ENCODE results near the gene TMEM42.

Gene TMEM42

DNA sequence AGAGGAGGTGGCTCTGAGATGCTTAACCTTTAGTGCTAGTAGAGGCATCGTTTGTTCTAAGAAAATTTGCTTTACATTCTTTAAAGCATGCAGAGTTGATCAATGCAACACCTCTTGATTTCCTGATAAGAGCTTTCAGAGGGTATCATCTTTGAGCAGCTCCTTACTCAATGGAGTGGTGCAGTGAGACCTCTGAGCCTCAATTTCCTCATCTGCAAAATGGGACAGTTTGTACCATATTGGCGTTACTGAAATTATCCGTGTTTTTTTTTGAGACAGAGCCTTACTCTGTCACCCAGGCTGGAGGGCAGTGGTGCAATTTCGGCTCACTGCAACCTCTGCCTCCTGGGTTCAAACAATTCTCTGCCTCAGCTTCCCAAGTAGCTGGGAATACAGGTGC, 1.6 kb upstream of the TMEM42 start:
- no peaks in the 10 kb centered on the region for H3K9me3 Mint-ChIP-seq (ENCODE audit: low read depth)
- peaks cover 31% of the 10 kb centered on the region for H3K4me1 Mint-ChIP-seq (ENCODE audit: low read depth)
- H3K36me3 Mint-ChIP-seq: peaks cover 3% of the 10 kb centered on the region
- peak overlapping the region; percentile 27 for H3K4me3 Mint-ChIP-seq
- no peak overlapping the region for H3K27ac Mint-ChIP-seq
- H3K27me3 Mint-ChIP-seq: no peaks in the 10 kb centered on the region

DNA sequence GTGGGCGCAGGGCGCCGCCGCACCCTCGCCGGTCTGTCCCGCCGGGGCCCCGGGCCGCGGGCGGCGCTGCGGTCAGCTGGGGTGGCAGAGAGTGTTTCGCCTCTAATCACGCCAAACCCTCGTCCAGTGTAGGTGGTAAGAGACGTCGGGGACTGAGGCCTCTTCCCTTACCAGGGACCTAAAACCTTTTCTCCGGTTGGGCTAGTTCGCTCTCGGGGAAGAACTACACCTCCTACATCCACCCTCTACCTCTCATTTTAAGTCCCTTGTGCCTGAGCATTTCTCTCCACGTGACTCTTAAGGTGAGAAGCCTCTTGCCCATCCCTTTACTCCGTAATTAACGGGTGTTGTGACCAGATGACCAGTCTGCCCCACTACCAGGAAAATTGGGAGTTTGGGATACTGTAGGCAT, 520 bp downstream of the TMEM42 start:
- Mint-ChIP-seq H3K36me3 (peaks cover 3% of the 10 kb centered on the region), H3K27me3 (no peaks in the 10 kb centered on the region), H3K4me1 (ENCODE audit: low read depth) (peaks cover 50% of the 10 kb centered on the region), H3K4me3 (peak overlapping the region; percentile 88), H3K9me3 (ENCODE audit: low read depth) (no peaks in the 10 kb centered on the region), H3K27ac (peak overlapping the region; percentile 91)

DNA sequence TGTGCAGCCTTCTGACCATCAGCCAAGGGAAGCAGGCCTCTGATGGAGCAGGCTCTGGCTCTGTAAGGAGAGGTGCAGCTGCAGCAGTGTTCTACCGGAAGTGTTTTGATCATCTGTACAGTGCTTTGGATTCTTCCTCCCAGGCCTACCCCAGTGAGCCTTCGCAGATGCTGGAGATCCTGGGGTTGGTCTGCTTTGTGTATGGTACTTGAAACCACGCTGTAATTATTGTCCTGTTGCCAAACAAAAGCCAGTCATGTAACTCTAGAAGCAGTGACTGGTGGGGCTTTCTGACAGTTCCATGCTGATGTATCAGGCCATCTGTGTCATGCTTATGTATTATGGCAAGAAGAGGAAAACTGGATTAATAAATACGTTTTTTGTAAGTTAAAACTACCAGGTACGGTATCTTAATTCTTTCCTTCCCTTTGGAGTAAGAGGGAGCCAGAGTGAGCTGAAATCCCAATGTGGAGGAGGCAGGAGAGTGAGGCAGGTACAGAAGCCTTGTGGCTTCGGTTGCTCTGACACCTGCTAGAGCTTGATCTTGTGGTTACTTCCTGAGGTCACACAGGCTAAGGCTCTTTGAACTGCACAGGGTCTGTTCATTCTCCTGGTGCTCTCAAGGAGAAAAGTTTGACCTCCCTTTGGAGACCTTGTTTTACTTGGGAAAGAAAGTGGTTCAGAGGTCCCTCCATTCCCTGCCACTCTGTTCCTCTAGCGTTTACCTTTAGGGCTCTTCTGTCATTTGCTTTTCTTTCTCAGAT, 3.7 kb downstream of the TMEM42 start:
- Mint-ChIP-seq H3K27me3 (no peaks in the 10 kb centered on the region), H3K4me3 (peak overlapping the region; percentile 72), H3K27ac (peak overlapping the region; percentile 84), H3K4me1 (ENCODE audit: low read depth) (peaks cover 52% of the 10 kb centered on the region), H3K9me3 (ENCODE audit: low read depth) (no peaks in the 10 kb centered on the region), H3K36me3 (peaks cover 3% of the 10 kb centered on the region)

DNA sequence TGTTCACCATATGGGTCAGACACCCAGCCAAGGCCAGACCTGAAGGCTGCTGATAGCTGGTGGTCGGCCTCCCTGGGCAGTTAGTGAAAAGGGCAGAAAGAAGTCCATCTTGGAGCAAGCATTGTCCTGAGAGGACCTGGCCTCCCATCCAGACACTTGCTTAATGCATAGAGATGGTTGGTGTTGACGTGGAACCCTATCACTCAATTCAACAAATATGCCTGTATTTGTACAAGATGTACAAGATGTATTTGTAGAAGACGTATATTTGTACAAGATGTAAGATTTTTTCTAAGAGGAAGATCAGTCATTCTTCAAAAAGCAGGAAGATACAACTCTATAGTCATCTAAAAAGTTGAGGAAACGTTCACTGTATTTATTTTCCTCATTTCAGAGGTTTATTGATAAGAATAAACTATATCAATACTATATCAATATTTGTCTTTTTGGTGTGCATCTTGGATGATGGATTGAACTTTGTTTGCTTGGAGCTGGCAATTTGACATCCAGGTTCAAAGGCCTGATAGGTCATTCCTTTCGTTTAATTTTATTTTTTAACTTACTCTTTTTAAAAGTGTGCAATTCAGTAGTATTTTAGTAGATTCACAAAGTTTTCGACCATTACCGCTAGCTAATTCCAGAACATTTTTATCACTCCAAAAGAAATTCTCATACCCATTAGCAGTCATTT, 5.9 kb downstream of the TMEM42 start:
- Mint-ChIP-seq H3K27me3 (no peaks in the 10 kb centered on the region), H3K4me1 (ENCODE audit: low read depth) (peaks cover 45% of the 10 kb centered on the region), H3K9me3 (ENCODE audit: low read depth) (no peaks in the 10 kb centered on the region), H3K27ac (peak overlapping the region; percentile 41), H3K4me3 (no peak overlapping the region), H3K36me3 (peaks cover 3% of the 10 kb centered on the region)

DNA sequence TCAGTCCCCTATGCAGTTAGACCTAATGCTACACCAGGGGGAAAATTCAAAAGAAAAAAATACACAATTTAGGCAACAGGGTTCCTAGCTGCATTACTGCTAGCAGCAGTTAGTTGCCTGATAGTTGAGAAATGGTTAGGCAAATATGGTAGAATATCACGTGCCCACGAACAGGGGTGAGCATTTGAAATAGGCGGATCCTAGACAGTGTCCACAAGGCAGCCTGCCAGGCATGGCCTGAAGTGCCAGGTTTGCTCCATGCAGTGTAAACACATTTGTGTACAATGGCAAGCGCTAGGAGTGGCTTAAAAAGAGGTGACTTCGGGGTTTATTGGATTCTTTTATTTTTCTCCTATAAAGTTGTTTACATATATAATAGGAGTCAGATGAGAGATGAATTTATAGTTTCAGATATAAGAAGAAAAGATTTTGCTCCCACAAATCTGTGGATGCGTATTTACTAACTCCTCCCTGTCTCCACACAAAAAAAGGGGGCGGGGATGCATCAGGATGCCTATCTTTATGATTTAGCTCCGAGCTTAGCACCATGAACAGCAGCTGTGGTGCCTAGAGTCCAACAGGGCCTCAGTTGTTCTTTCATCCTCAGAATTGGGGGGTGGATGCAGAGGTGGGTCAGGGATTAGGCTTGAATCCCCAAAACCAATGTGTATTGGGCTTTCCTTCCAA, 8.8 kb downstream of the TMEM42 start:
- H3K4me3 Mint-ChIP-seq: no peak overlapping the region
- H3K9me3 Mint-ChIP-seq (ENCODE audit: low read depth): no peaks in the 10 kb centered on the region
- no peaks in the 10 kb centered on the region for H3K27me3 Mint-ChIP-seq
- H3K36me3 Mint-ChIP-seq: no peaks in the 10 kb centered on the region
- H3K4me1 Mint-ChIP-seq (ENCODE audit: low read depth): peaks cover 17% of the 10 kb centered on the region
- no peak overlapping the region for H3K27ac Mint-ChIP-seq

DNA sequence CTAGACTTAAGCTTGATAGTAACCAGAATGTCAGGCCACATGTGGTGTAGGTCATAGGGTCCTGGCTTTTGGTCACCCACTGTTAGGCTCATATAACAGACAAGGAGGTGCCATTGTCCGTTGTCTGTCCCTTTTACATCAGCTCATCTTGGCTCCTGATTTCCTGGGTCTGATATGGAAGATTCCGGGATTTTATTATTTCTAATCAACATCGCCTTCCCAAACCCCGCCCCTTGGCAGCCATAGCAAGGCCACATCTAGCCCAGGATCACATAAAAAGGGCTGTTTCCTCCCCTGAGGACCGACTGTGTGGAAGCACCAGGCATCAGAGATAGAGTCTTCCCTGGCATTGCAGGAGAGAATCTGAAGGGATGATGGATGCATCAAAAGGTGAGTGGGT, 12.6 kb downstream of the TMEM42 start, which contains the start of gene TGM4:
Gene TGM4 (plus strand): TSS at position 301 of the 400 bp plus-strand sequence. CDS start 71 bp downstream, at position 372.
- no peaks in the 10 kb centered on the region for H3K36me3 Mint-ChIP-seq
- no peak within 1 kb of the TSS for H3K27ac Mint-ChIP-seq
- H3K9me3 Mint-ChIP-seq (ENCODE audit: low read depth): no peaks in the 10 kb centered on the region
- peaks cover 2% of the 10 kb centered on the region for H3K27me3 Mint-ChIP-seq
- H3K4me3 Mint-ChIP-seq: no peak within 1 kb of the TSS
- no peaks in the 10 kb centered on the region for H3K4me1 Mint-ChIP-seq (ENCODE audit: low read depth)

DNA sequence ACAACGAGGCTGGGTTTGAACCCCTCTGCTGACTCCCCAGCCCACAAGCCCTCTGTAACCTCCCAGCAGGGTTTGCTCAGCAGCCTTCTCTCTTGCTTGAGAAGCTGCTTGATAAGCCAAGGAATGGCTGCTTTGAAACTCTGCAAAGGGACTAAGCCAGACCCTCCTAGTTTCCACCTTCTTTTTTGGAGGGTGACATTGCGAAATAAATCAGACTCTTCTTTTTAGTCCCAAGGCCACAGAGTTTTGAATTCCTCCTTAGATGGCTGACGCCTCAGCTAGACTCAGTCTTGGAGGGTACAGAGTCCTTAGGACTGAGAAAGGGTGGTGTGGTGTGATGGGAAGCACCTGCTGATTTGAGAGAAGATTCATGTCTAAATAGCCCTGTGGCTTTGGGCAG, 13.9 kb downstream of the TMEM42 start:
- Mint-ChIP-seq H3K4me3 (no peak overlapping the region), H3K27me3 (peaks cover 2% of the 10 kb centered on the region), H3K27ac (no peak overlapping the region)

DNA sequence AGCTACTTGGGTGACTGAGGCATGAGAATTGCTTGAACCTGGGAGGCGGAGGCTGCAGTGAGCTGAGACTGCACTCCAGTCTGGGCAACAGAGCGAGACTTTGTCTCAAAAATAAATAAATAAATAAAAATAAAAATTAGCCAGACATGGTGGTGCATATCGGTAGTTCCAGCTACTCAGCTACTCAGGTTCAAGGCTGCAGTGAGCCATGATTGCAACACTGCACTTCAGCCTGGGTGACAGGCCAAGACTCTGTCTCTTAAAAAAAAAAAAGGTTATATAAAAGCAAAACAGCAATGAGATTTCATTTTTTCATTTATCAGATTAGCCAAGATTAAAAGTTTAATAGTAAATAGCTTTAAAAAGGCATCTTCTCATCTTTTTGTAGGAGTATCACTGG, 15.6 kb downstream of the TMEM42 start:
- Mint-ChIP-seq H3K36me3 (no peaks in the 10 kb centered on the region), H3K27me3 (peaks cover 2% of the 10 kb centered on the region), H3K4me3 (no peak overlapping the region), H3K4me1 (ENCODE audit: low read depth) (no peaks in the 10 kb centered on the region), H3K9me3 (ENCODE audit: low read depth) (no peaks in the 10 kb centered on the region), H3K27ac (no peak overlapping the region)

More for the DNA sequence above, 13.9 kb downstream of the TMEM42 start:
- Mint-ChIP-seq H3K4me1 (ENCODE audit: low read depth) (no peaks in the 10 kb centered on the region), H3K36me3 (no peaks in the 10 kb centered on the region), H3K9me3 (ENCODE audit: low read depth) (no peaks in the 10 kb centered on the region)

DNA sequence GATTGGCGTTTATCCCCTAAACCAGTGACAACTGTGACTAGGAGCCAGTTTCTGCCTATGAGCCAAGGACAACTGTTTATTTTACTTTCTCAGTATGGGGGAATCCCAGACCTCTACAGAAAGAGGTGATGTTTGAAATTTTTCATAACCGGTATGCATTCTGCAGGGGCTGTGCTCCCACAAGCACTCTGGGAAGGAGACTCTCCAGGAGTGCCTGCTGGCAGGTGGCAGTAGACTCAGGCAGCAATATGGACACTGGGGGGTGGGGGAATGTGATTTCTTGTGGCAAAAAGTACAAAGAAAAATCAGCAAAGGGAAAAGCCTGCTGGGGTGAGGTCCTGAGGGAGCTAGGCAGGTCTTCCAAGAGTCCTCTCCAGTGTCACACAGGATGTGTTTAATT, 18.6 kb downstream of the TMEM42 start:
- Mint-ChIP-seq H3K27ac (no peak overlapping the region), H3K36me3 (no peaks in the 10 kb centered on the region)

DNA sequence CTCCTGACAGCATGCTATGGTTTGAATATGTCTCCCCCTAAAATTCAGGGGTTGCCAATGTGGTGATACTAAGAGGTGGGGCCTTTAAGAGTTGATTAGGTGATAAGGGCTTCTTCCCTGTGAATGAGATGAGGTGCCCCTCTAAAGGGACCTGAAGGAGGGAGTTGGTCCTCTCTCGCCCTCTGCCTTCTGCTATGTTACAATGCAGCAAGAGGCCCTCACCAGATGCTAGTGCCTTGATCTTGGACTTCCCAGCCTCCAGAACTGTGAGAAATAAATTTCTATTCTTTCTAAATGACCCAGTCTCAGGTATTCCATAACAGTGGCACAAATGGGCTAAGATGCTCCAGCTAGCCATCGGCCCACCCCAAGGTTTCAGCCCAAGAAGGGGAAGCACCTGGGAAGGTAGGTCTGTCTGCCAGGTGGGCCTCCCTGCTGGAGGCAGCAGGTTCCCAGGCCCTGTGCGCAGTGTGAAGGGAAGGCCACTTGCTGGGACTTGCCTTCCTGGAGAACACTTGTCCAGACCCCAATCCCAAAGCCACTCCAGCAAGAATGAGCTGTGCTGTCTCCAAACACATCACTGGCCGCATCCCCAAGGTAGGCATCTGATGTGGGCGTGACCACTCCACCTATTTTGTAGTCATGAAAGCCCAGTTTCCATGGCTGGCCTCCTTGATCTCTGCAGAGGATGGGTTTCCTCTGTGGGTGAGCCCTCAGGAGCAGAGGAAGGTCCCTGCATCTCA, 21.7 kb downstream of the TMEM42 start:
- H3K4me3 Mint-ChIP-seq: no peak overlapping the region
- peaks cover 9% of the 10 kb centered on the region for H3K27me3 Mint-ChIP-seq
- H3K36me3 Mint-ChIP-seq: no peaks in the 10 kb centered on the region
- no peaks in the 10 kb centered on the region for H3K9me3 Mint-ChIP-seq (ENCODE audit: low read depth)
- no peak overlapping the region for H3K27ac Mint-ChIP-seq
- H3K4me1 Mint-ChIP-seq (ENCODE audit: low read depth): no peaks in the 10 kb centered on the region

More for the DNA sequence above, 18.6 kb downstream of the TMEM42 start:
- no peaks in the 10 kb centered on the region for H3K9me3 Mint-ChIP-seq (ENCODE audit: low read depth)
- no peaks in the 10 kb centered on the region for H3K4me1 Mint-ChIP-seq (ENCODE audit: low read depth)
- H3K4me3 Mint-ChIP-seq: no peak overlapping the region
- peaks cover 7% of the 10 kb centered on the region for H3K27me3 Mint-ChIP-seq

DNA sequence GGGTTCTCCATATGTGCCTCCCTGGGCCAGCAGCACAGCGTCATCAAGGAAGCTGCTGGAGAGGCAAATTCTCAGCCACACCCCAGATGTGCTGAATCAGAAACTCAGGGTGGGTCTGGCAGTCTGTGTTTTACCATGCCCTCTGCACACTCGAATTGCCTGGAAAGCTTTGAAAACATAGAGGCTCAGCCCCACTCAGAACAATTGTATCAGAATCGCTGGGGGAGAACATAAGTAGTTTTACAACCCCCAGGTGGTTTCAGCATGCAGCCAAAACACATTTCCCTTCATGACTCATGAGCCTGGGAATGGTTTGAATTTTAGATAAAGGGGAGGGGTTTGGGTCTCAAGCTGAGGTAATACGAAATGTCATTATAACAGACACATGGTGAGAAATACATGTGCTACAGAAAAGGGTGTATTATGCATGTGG, 22.3 kb downstream of the TMEM42 start:
- peaks cover 9% of the 10 kb centered on the region for H3K27me3 Mint-ChIP-seq
- no peaks in the 10 kb centered on the region for H3K9me3 Mint-ChIP-seq (ENCODE audit: low read depth)
- no peaks in the 10 kb centered on the region for H3K4me1 Mint-ChIP-seq (ENCODE audit: low read depth)
- H3K27ac Mint-ChIP-seq: no peak overlapping the region
- no peak overlapping the region for H3K4me3 Mint-ChIP-seq
- no peaks in the 10 kb centered on the region for H3K36me3 Mint-ChIP-seq

DNA sequence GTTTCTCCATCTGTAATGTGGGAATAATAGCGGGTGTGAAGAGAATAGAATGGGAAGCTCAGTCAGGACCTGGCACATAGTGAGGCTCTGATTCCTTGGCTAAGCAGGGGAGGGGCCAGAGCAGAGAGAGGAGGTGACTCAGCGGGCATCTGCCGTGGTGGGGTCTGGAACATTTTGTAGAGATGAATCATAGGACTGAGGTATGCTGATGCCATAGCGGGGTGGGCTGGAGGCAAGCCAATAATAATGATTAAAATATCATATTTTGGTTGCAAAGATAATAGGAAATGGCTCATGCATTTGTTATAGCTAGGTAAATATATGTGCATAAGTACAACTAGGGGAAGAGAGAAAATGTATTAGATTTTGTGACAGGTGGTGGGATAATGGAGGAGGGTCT, 23.9 kb downstream of the TMEM42 start:
- Mint-ChIP-seq H3K4me3 (no peak overlapping the region), H3K9me3 (ENCODE audit: low read depth) (no peaks in the 10 kb centered on the region), H3K4me1 (ENCODE audit: low read depth) (no peaks in the 10 kb centered on the region), H3K27me3 (peaks cover 9% of the 10 kb centered on the region), H3K27ac (no peak overlapping the region), H3K36me3 (no peaks in the 10 kb centered on the region)

DNA sequence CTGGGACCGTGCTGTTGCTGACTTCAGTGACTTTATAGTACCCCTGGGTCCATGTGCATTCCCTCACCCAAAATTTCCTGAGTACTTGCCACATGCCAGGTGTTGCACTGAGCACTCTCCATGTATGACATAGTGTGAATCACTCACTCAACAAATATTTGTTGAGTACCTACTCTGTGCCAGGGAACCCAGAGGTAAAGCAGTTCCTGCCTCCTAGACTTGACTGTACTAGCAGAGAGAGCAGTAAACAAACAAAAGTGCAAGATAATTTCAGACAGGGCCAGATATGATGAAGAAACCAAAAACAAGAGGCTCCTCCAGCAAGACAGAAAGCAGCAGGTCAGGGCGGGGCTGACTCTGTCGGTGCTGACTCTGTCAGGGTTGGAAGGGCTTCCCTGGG, 24.8 kb downstream of the TMEM42 start:
- Mint-ChIP-seq H3K27me3 (peaks cover 9% of the 10 kb centered on the region), H3K4me1 (ENCODE audit: low read depth) (no peaks in the 10 kb centered on the region), H3K4me3 (no peak overlapping the region)

DNA sequence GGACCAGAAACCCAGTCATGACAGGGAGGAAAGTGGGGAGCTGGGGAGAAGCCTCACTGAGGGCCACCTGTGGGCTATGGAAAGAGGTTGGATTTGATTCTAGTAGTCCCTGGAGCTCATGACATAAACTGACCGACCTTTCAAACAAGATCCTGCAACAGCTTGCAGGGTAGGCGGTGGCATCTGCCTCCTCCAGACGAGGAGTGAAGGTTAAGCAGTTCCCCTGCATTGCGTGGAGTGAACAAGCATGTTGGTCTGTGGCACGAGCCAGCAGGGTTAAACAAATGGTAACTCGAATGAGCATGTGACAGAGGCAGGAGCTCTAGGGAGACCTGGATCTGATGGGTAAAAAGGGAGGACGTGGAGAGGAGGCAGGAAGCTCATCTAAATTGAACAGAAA, 25.4 kb downstream of the TMEM42 start:
- H3K27ac Mint-ChIP-seq: no peak overlapping the region
- H3K4me1 Mint-ChIP-seq (ENCODE audit: low read depth): no peaks in the 10 kb centered on the region
- no peaks in the 10 kb centered on the region for H3K36me3 Mint-ChIP-seq
- peaks cover 9% of the 10 kb centered on the region for H3K27me3 Mint-ChIP-seq
- H3K9me3 Mint-ChIP-seq (ENCODE audit: low read depth): no peaks in the 10 kb centered on the region
- no peak overlapping the region for H3K4me3 Mint-ChIP-seq

More for the DNA sequence above, 24.8 kb downstream of the TMEM42 start:
- H3K27ac Mint-ChIP-seq: no peak overlapping the region
- no peaks in the 10 kb centered on the region for H3K9me3 Mint-ChIP-seq (ENCODE audit: low read depth)
- H3K36me3 Mint-ChIP-seq: no peaks in the 10 kb centered on the region

Measured in activated naive CD8-positive, alpha-beta T cell (primary cell).